SK-N-SH (cell line): ENCODE results near the gene SEMA6C. TPM values are rescaled to one million over a fixed set of nuclear protein-coding genes. Genes with fewer than 3 reads are reported as not detected.
A peak's percentile ranks its signal among the peaks of the same experiment; 100 is the strongest.

Experiments used
- CTCF ChIA-PET: fragments of 300-600, 350-600 bp; formaldehyde crosslinking; extraction: SDS; loops from one replicate; lab custom pipeline; 2021; lab: Yijun Ruan, JAX
- POLR2A ChIA-PET: fragments of 350-600 bp; sonication (Branson Sonifier 250); formaldehyde crosslinking; extraction: SDS; loops from one replicate; lab custom pipeline; 2020; ENCODE audit warnings: antibody characterized with exemption, inconsistent platforms; lab: Yijun Ruan, JAX
- DNase-seq: peaks from one replicate; pipeline ENCODE4 v3.0.0; 2012
- H2AFZ ChIP-seq: fragments of 200-600 bp; sonication (generic); 2 replicates; pipeline ENCODE4 v1.8.1; 2016; ENCODE audit warnings: antibody characterized with exemption, mild to moderate bottlenecking, low read depth
- H3F3A ChIP-seq: fragments of 200-600 bp; sonication (generic); replicated peaks from 2 replicates; pipeline ENCODE3; 2016; ENCODE audit warnings: antibody characterized with exemption, mild to moderate bottlenecking; ENCODE audit not compliant: insufficient read depth
- H3K27ac ChIP-seq, 2 experiments: fragments of 200-500 bp in 1 of 2; fragments of 200-600 bp in 1 of 2; sonication (Bioruptor generic) in 1 of 2; sonication (generic), shearing (Covaris generic) in 1 of 2; 2 replicates each; pipeline versions ENCODE4 v1.5.1 to v1.6.1; 2014 to 2016; ENCODE audit warnings: low read depth in 2 of 2, inconsistent platforms in 1 of 2, low read length in 1 of 2, mild to moderate bottlenecking in 1 of 2, mixed read lengths in 1 of 2
- H3K27me3 ChIP-seq: fragments of 200-600 bp; sonication (generic), shearing (Covaris generic); 2 replicates; pipeline ENCODE4 v1.6.1; 2016; ENCODE audit warnings: mixed run types; ENCODE audit not compliant: insufficient read depth
- H3K36me3 ChIP-seq, 2 experiments: fragments of 200-500 bp in 1 of 2; fragments of 200-600 bp in 1 of 2; sonication (Bioruptor generic) in 1 of 2; sonication (generic) in 1 of 2; replicated peaks in 1 of 2; 2 replicates each; pipeline versions ENCODE3 to v1.5.1; 2014 to 2016; ENCODE audit warnings: low read length in 1 of 2, mild to moderate bottlenecking in 1 of 2; ENCODE audit not compliant: insufficient read depth in 2 of 2, control insufficient read depth in 1 of 2
- H3K4me1 ChIP-seq, 2 experiments: fragments of 200-500 bp in 1 of 2; fragments of 200-600 bp in 1 of 2; sonication (Bioruptor generic) in 1 of 2; sonication (generic), shearing (Covaris generic) in 1 of 2; 2 replicates each; pipeline versions ENCODE4 v1.5.1 to v1.6.1; 2014 to 2016; ENCODE audit warnings: low read depth in 1 of 2, low read length in 1 of 2, mixed run types in 1 of 2; ENCODE audit not compliant: insufficient read depth in 2 of 2, control insufficient read depth in 1 of 2
- H3K4me2 ChIP-seq: fragments of 200-600 bp; sonication (generic), shearing (Covaris generic); 2 replicates; pipeline ENCODE4 v1.6.1; 2017; ENCODE audit warnings: mixed run types
- H3K4me3 ChIP-seq, 2 experiments: fragments of 200-500 bp in 1 of 2; fragments of 200-600 bp in 1 of 2; sonication (Bioruptor generic) in 1 of 2; sonication (generic), shearing (Covaris generic) in 1 of 2; 2 replicates each; pipeline versions ENCODE4 v1.5.1 to v1.8.1; 2014 to 2016; ENCODE audit warnings: low read depth in 2 of 2, inconsistent platforms in 1 of 2, low read length in 1 of 2, mild to moderate bottlenecking in 1 of 2, mixed read lengths in 1 of 2, moderate library complexity in 1 of 2
- H3K79me2 ChIP-seq: fragments of 200-600 bp; sonication (generic); 2 replicates; pipeline ENCODE4 v1.8.1; 2017; ENCODE audit warnings: mild to moderate bottlenecking; ENCODE audit not compliant: insufficient read depth
- H3K9ac ChIP-seq: fragments of 200-600 bp; sonication (generic); 2 replicates; pipeline ENCODE4 v1.6.1; 2017; ENCODE audit warnings: mixed run types
- H3K9me2 ChIP-seq: fragments of 200-600 bp; sonication (generic); 2 replicates; pipeline ENCODE4 v1.6.1; 2017; ENCODE audit warnings: mixed run types
- H3K9me3 ChIP-seq: fragments of 200-600 bp; sonication (generic); 2 replicates; pipeline ENCODE4 v1.6.1; 2017; ENCODE audit warnings: mixed run types, mild to moderate bottlenecking, moderate library complexity
- H4K20me1 ChIP-seq: fragments of 200-600 bp; sonication (generic); 2 replicates; pipeline ENCODE4 v1.6.1; 2017; ENCODE audit warnings: mild to moderate bottlenecking, mixed run types; ENCODE audit not compliant: insufficient read depth
- CTCF ChIP-seq: fragments of 200-600 bp; sonication (generic); IDR thresholded peaks from 2 replicates; pipeline ENCODE4 v1.6.1; 2017; ENCODE audit warnings: antibody characterized with exemption, mild to moderate bottlenecking, moderate library complexity
- FOXJ3 ChIP-seq: sonication (generic); formaldehyde crosslinking; IDR thresholded peaks from 2 replicates; pipeline ENCODE4 v1.5.1; 2020; ENCODE audit warnings: mild to moderate bottlenecking, missing genetic modification reagents
- MAX ChIP-seq: IDR thresholded peaks from 2 replicates; pipeline ENCODE4 v1.4.0; 2012; ENCODE audit warnings: low read depth
- PBX3 ChIP-seq: IDR thresholded peaks from 2 replicates; pipeline ENCODE4; 2012
- POLR2AphosphoS5 ChIP-seq: IDR thresholded peaks from 2 replicates; pipeline ENCODE4 v1.6.1; 2012; ENCODE audit warnings: low read depth, low read length
- TAF1 ChIP-seq: IDR thresholded peaks from 2 replicates; pipeline ENCODE4 v1.6.1; 2012; ENCODE audit warnings: low read depth, mild to moderate bottlenecking, low read length, moderate library complexity, borderline replicate concordance
- USF1 ChIP-seq: IDR thresholded peaks from 2 replicates; pipeline ENCODE4 v1.4.0; 2012; ENCODE audit warnings: low read depth, borderline replicate concordance
- USF2 ChIP-seq: fragments of 150-350 bp; IDR thresholded peaks from 2 replicates; pipeline ENCODE4 v1.6.1; 2017; ENCODE audit warnings: antibody characterized with exemption, low read length, low read depth, borderline replicate concordance
- WGBS: methylation state at CpG from one replicate; pipeline ENCODE4 v1.1.6; 2017; ENCODE audit warnings: low lambda C conversion rate; 5-methylcytosine and 5-hydroxymethylcytosine counted together
- polyA plus RNA-seq, 3 experiments: library from polyadenylated mRNA; depleted of rRNA; stranded (reverse); fragments of >200 nt; gene quantifications; 2 replicates each; pipeline ENCODE4 v1.2.3, GENCODE V29; 2012

SEMA6C gene
- polyA plus RNA-seq, 1 of the 3 experiments (the other 2 are of a cell fraction): 4.0 TPM

GRCh38 chr1:151165281-151165737 lies 18.9 kb upstream of the SEMA6C start:
- H3K4me2 ChIP-seq: peak overlapping the region; percentile 95
- no peaks in the 10 kb centered on the region for H3K9me2 ChIP-seq
- H2AFZ ChIP-seq: peak overlapping the region; percentile 89
- 3% methylated on average over 14 of the region's 15 CpGs for WGBS
- peaks cover 17 to 35% of the 10 kb centered on the region in 2 experiments for H3K36me3 ChIP-seq
- no peaks in the 10 kb centered on the region for H4K20me1 ChIP-seq
- peaks cover 40% of the 10 kb centered on the region for H3K79me2 ChIP-seq
- H3K9me3 ChIP-seq: no peaks in the 10 kb centered on the region
- H3K4me3 ChIP-seq: peak overlapping the region; percentile 84 to 86
- DNase-seq: peak; percentile 67
- H3F3A ChIP-seq: no peaks in the 10 kb centered on the region
- peaks cover 4 to 15% of the 10 kb centered on the region in 2 experiments; a peak in 2 of 4 replicates for H3K4me1 ChIP-seq
- peak overlapping the region; percentile 83 for H3K9ac ChIP-seq
- peak overlapping the region; percentile 63 to 92; a peak in 3 of 4 replicates for H3K27ac ChIP-seq
- POLR2A ChIA-PET: interaction anchor here (0.9 kb wide), 1 partner anchor 24 kb away, joined by 4 read pairs; the partner anchor contains the start of gene VPS72
- TF ChIP-seq FOXJ3 (CRISPR knock-in tag): no peak
- peak; percentile 33; the same call in 1 of the 2 replicates for TF ChIP-seq POLR2AphosphoS5
- H3K27me3 ChIP-seq: no peaks in the 10 kb centered on the region
- CTCF ChIA-PET: interaction anchor here (0.7 to 1.8 kb wide), 8 partner anchors 9 to 176 kb away, joined by 3 to 12 read pairs (median 4); partner anchors contain the start of genes CDC42SE1, GABPB2, TMOD4 and TNFAIP8L2

- TF ChIP-seq USF1: no peak
- no peak for TF ChIP-seq MAX
- no peak for TF ChIP-seq CTCF
- TF ChIP-seq USF2: no peak
- TF ChIP-seq TAF1: no peak
- no peak for TF ChIP-seq PBX3
- no peak for TF ChIP-seq FOXJ3 (CRISPR knock-in tag)
- ChIA-PET POLR2A (interaction anchor here (0.9 kb wide), 1 partner anchor 25 kb away, joined by 4 read pairs; the partner anchor contains the start of gene VPS72), CTCF (interaction anchor here (0.7 to 1.8 kb wide), 8 partner anchors 9 to 176 kb away, joined by 3 to 12 read pairs (median 4); partner anchors contain the start of genes CDC42SE1, GABPB2, TMOD4 and TNFAIP8L2)
- H3K27me3 ChIP-seq: no peaks in the 10 kb centered on the region
- no peaks in the 10 kb centered on the region for H3K9me3 ChIP-seq
- peak overlapping the region; percentile 89 for H2AFZ ChIP-seq
- peaks cover 40% of the 10 kb centered on the region for H3K79me2 ChIP-seq
- no peaks in the 10 kb centered on the region for H3K9me2 ChIP-seq
- WGBS: 23% methylated on average over 6 of the region's 11 CpGs
- peak overlapping the region; percentile 83 for H3K9ac ChIP-seq
- no peaks in the 10 kb centered on the region for H4K20me1 ChIP-seq
- peaks cover 18 to 35% of the 10 kb centered on the region in 2 experiments for H3K36me3 ChIP-seq
- H3K4me3 ChIP-seq: peak overlapping the region; percentile 84 to 86
- H3F3A ChIP-seq: no peaks in the 10 kb centered on the region
- H3K4me1 ChIP-seq: peaks cover 4 to 15% of the 10 kb centered on the region in 2 experiments; a peak in 2 of 4 replicates
- peak overlapping the region; percentile 63 to 92; a peak in 3 of 4 replicates for H3K27ac ChIP-seq
- peak overlapping the region; percentile 95 for H3K4me2 ChIP-seq
- no peak for DNase-seq
Observed at GRCh38 chr1:151164732-151165280, 18.4 kb upstream of the SEMA6C start.
